ENCODE results near the gene SRBD1.

SRBD1 gene

GRCh38 chr2:45540942-45541341 is 70.1 kb downstream of the SRBD1 start:
- DNase-seq (ENCODE audit: low spot score in 2 of 2), result no peak
- in situ Hi-C loops (cut with MboI; ENCODE audit: low sequenced_read_pairs), result no loop called here
- H3K27me3 ChIP-seq (ENCODE audit: low read depth), result no peaks in the 10 kb centered on the region
- H3K9me3 ChIP-seq, result no peaks in the 10 kb centered on the region; the same call in 1 of the 2 replicates
- no peaks in the 10 kb centered on the region for H3K4me1 ChIP-seq
- H3K4me3 ChIP-seq, result no peak overlapping the region
- peaks cover 28% of the 10 kb centered on the region for H3K36me3 ChIP-seq (replicated peaks)

GRCh38 chr2:45533771-45534170 is 77.3 kb downstream of the SRBD1 start:
- DNase-seq (ENCODE audit: low spot score in 2 of 2), result no peak
- Histone ChIP-seq H3K36me3 (replicated peaks) (no peaks in the 10 kb centered on the region), H3K4me1 (no peaks in the 10 kb centered on the region), H3K4me3 (no peak overlapping the region), H3K9me3 (no peaks in the 10 kb centered on the region), H3K27me3 (ENCODE audit: low read depth) (no peaks in the 10 kb centered on the region)
- in situ Hi-C loops (cut with MboI; ENCODE audit: low sequenced_read_pairs), result no loop called here

GRCh38 chr2:45532181-45532580 is 78.9 kb downstream of the SRBD1 start:
- Histone ChIP-seq H3K36me3 (replicated peaks) (no peaks in the 10 kb centered on the region), H3K9me3 (no peaks in the 10 kb centered on the region), H3K4me3 (no peak overlapping the region), H3K4me1 (no peaks in the 10 kb centered on the region), H3K27me3 (ENCODE audit: low read depth) (no peaks in the 10 kb centered on the region)
- in situ Hi-C loops (cut with MboI; ENCODE audit: low sequenced_read_pairs), result no loop called here
- no peak for DNase-seq (ENCODE audit: low spot score in 2 of 2)

- Histone ChIP-seq H3K4me1 (no peaks in the 10 kb centered on the region), H3K4me3 (no peak overlapping the region), H3K27me3 (ENCODE audit: low read depth) (no peaks in the 10 kb centered on the region), H3K36me3 (replicated peaks) (no peaks in the 10 kb centered on the region), H3K9me3 (no peaks in the 10 kb centered on the region)
- DNase-seq (ENCODE audit: low spot score in 2 of 2), result no peak
- in situ Hi-C loops (cut with MboI; ENCODE audit: low sequenced_read_pairs), result no loop called here
Measured at GRCh38 chr2:45524016-45524415, 87.1 kb downstream of the SRBD1 start.

GRCh38 chr2:45518546-45518945 is 92.5 kb downstream of the SRBD1 start:
- Histone ChIP-seq H3K4me3 (no peak overlapping the region), H3K9me3 (no peaks in the 10 kb centered on the region), H3K36me3 (replicated peaks) (no peaks in the 10 kb centered on the region), H3K4me1 (no peaks in the 10 kb centered on the region), H3K27me3 (ENCODE audit: low read depth) (no peaks in the 10 kb centered on the region)
- in situ Hi-C loops (cut with MboI; ENCODE audit: low sequenced_read_pairs), result no loop called here
- no peak for DNase-seq (ENCODE audit: low spot score in 2 of 2)

GRCh38 chr2:45510701-45511420 is 100.2 kb downstream of the SRBD1 start:
- H3K9me3 ChIP-seq, result no peaks in the 10 kb centered on the region
- no peaks in the 10 kb centered on the region for H3K36me3 ChIP-seq (replicated peaks)
- H3K4me3 ChIP-seq, result no peak overlapping the region
- in situ Hi-C loops (cut with MboI; ENCODE audit: low sequenced_read_pairs), result no loop called here
- H3K4me1 ChIP-seq, result peaks cover 18% of the 10 kb centered on the region
- 0 out of 2 replicates have a peak, but pooled peaks cover 2% of the 10 kb centered on the region for H3K27me3 ChIP-seq (ENCODE audit: low read depth)
- DNase-seq (ENCODE audit: low spot score in 2 of 2), result peak; percentile 47 to 98

- H3K27me3 ChIP-seq (ENCODE audit: low read depth), result 0 out of 2 replicates have a peak, but pooled peaks cover 2% of the 10 kb centered on the region
- DNase-seq (ENCODE audit: low spot score in 2 of 2), result no peak
- in situ Hi-C loops (cut with MboI; ENCODE audit: low sequenced_read_pairs), result no loop called here
- peaks cover 14% of the 10 kb centered on the region for H3K4me1 ChIP-seq
- no peaks in the 10 kb centered on the region for H3K36me3 ChIP-seq (replicated peaks)
- no peaks in the 10 kb centered on the region for H3K9me3 ChIP-seq
- H3K4me3 ChIP-seq, result no peak overlapping the region
Measured at GRCh38 chr2:45506756-45507155, 104.3 kb downstream of the SRBD1 start.

DNA sequence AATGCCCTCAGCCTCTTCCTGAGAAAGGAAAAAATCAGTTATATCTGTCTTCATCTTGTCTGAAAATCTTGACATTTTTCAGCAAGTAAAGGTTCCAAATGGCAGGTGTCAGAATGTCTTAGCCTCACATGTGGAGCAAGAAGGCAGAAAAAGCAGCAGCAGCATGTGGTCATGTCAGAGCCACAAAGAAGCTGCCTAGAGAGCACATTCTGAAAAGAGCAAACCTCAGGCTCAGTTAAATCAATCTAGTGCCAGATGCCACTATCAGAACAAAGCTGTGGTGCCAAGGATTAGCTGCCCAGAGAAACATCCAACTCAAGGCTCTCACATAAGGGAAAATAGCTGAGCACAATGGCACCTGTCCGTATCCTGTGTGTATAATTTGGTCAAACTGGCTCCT is 105.9 kb downstream of the SRBD1 start:
- in situ Hi-C loops (cut with MboI; ENCODE audit: low sequenced_read_pairs), result no loop called here
- no peak for DNase-seq (ENCODE audit: low spot score in 2 of 2)
- peaks cover 2% of the 10 kb centered on the region for H3K4me1 ChIP-seq
- no peaks in the 10 kb centered on the region for H3K36me3 ChIP-seq (replicated peaks)
- peaks cover 3% of the 10 kb centered on the region; the same call in 1 of the 2 replicates for H3K9me3 ChIP-seq
- no peak overlapping the region for H3K4me3 ChIP-seq
- 0 out of 2 replicates have a peak, but pooled peaks cover 2% of the 10 kb centered on the region for H3K27me3 ChIP-seq (ENCODE audit: low read depth)

DNA sequence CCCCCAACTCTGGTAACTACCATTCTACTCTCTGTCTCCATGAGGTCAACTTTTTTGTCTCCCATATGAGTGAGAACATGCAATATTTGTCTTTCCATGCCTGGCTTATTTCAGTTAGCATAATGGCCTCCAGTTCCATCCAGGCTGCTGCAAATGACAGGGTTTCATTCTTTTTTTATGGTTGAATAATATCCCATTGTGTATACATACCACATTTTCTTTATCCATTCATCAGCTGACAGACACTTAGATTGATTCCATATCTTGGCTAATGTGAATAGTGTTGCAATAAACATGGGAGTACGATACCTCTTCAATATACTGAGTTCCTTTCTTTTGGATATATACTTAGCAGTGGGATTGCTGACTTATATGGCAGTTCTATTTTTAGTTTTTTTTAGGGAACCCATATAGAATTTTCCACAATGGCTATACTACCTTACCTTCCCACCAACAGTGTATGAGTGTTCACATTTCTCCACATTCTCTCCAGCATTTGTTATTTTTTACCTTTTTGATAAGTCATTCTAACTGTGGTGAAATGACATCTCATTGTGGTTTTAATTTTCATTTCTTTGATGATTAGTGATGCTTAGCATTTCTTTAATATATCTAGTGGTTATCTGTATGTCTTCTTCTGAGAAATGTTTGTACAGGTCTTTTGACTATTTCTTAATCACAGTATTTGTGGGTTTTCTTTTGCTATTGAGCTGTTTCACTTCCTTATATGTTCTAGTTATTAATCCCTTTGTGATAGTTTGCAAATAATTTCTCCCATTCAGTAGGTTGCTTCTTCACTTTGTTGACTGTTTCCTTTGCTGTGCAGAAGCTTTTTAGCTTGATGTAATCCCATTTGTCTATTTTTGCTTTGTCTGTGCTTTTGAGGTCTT is 112.2 kb downstream of the SRBD1 start:
- peaks cover 3% of the 10 kb centered on the region; the same call in 1 of the 2 replicates for H3K9me3 ChIP-seq
- no peaks in the 10 kb centered on the region for H3K36me3 ChIP-seq (replicated peaks)
- no peak overlapping the region for H3K4me3 ChIP-seq
- H3K4me1 ChIP-seq, result peaks cover 7% of the 10 kb centered on the region
- in situ Hi-C loops (cut with MboI; ENCODE audit: low sequenced_read_pairs), result loop anchor here (5.0 kb wide), 1 partner anchor 517 kb away; no protein-coding TSS in a partner anchor
- DNase-seq (ENCODE audit: low spot score in 2 of 2), result no peak
- H3K27me3 ChIP-seq (ENCODE audit: low read depth), result no peaks in the 10 kb centered on the region

GRCh38 chr2:45497355-45497754 is 113.7 kb downstream of the SRBD1 start:
- H3K4me1 ChIP-seq, result peaks cover 7% of the 10 kb centered on the region
- no peak overlapping the region for H3K4me3 ChIP-seq
- DNase-seq (ENCODE audit: low spot score in 2 of 2), result peak; percentile 37 to 38
- in situ Hi-C loops (cut with MboI; ENCODE audit: low sequenced_read_pairs), result loop anchor here (5.0 kb wide), 1 partner anchor 515 kb away; no protein-coding TSS in a partner anchor
- H3K36me3 ChIP-seq (replicated peaks), result no peaks in the 10 kb centered on the region
- H3K9me3 ChIP-seq, result peaks cover 3% of the 10 kb centered on the region; the same call in 1 of the 2 replicates
- no peaks in the 10 kb centered on the region for H3K27me3 ChIP-seq (ENCODE audit: low read depth)

DNA sequence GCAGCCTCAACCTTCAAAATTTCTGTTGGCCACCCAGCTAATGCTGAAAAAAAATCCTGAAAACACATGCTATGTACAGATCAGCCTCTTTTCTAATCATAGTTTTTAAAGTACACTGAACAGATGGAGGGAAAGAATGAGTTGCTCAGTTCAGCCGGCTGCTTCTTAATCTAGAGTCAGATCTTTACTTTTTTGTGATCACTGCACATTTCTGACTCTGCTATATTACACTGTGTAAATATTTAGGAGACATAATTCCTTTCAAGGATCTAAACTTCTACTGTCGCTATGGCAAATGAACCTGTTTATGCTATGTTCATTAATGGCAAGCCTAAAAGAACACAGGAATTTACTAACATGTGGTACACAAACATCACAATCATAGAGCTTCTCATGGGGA is 114.2 kb downstream of the SRBD1 start:
- no peaks in the 10 kb centered on the region for H3K27me3 ChIP-seq (ENCODE audit: low read depth)
- no peaks in the 10 kb centered on the region for H3K36me3 ChIP-seq (replicated peaks)
- peaks cover 7% of the 10 kb centered on the region for H3K4me1 ChIP-seq
- in situ Hi-C loops (cut with MboI; ENCODE audit: low sequenced_read_pairs), result loop anchor here (5.0 kb wide), 1 partner anchor 515 kb away; no protein-coding TSS in a partner anchor
- DNase-seq (ENCODE audit: low spot score in 2 of 2), result no peak
- peaks cover 3% of the 10 kb centered on the region; the same call in 1 of the 2 replicates for H3K9me3 ChIP-seq
- H3K4me3 ChIP-seq, result no peak overlapping the region

- in situ Hi-C loops (cut with MboI; ENCODE audit: low sequenced_read_pairs), result loop anchor here (5.0 kb wide), 1 partner anchor 513 kb away; no protein-coding TSS in a partner anchor
- H3K4me3 ChIP-seq, result no peak overlapping the region
- no peaks in the 10 kb centered on the region for H3K27me3 ChIP-seq (ENCODE audit: low read depth)
- no peaks in the 10 kb centered on the region for H3K9me3 ChIP-seq
- DNase-seq (ENCODE audit: low spot score in 2 of 2), result no peak
- no peaks in the 10 kb centered on the region for H3K36me3 ChIP-seq (replicated peaks)
- peaks cover 7% of the 10 kb centered on the region for H3K4me1 ChIP-seq
Measured at GRCh38 chr2:45494978-45495293, 116.1 kb downstream of the SRBD1 start.

DNA sequence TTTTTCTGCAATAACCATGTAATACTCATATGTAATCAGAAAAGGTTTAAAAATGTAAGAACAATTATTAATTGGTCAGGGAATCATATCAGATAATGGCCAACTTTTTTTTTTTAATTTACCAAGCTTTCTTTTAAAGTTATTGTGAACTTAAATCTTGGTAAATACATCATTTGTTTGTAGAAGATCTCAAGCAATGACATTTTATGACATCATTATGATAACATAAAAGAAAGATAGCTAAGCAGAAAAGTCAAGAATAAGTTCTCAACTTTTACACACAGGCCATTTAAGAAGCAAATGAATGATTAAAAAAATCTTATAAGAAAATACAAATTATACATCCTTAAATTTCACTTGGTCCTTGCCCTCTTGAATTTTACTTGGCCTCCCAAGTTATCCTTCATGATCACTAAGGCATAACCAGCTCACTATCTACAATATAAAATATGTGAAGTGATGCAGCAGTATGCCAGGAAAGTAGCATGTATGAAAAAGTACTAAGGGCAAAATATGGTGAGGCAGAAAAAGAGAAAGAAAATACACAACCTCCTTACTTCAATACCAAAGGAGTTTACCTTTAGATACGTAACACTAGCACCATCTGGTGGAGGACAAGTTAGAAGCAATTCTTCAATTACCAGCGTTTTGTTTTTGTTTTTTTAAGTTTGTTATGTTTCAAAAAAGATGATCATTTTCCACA is 116.6 kb downstream of the SRBD1 start:
- Histone ChIP-seq H3K4me3 (no peak overlapping the region), H3K9me3 (no peaks in the 10 kb centered on the region), H3K4me1 (peaks cover 7% of the 10 kb centered on the region), H3K27me3 (ENCODE audit: low read depth) (no peaks in the 10 kb centered on the region), H3K36me3 (replicated peaks) (no peaks in the 10 kb centered on the region)
- peak; percentile 27 to 69 for DNase-seq (ENCODE audit: low spot score in 2 of 2)
- in situ Hi-C loops (cut with MboI; ENCODE audit: low sequenced_read_pairs), result no loop called here
